IPS-18c (cell line): Measurements from ENCODE around the gene HMCES.

Experiments used
- H3K4me3 ChIP-seq: 2 replicates; pipeline ENCODE4 v1.7.0; 2013; ENCODE audit warnings: low read depth, mild to moderate bottlenecking, low read length, moderate library complexity; ENCODE audit not compliant: insufficient read depth
- H3K9me3 ChIP-seq: one replicate; pipeline ENCODE4 v1.6.1; 2013; ENCODE audit warnings: mild to moderate bottlenecking, low read length, moderate library complexity; ENCODE audit not compliant: control insufficient read depth, insufficient read depth

HMCES gene

DNA sequence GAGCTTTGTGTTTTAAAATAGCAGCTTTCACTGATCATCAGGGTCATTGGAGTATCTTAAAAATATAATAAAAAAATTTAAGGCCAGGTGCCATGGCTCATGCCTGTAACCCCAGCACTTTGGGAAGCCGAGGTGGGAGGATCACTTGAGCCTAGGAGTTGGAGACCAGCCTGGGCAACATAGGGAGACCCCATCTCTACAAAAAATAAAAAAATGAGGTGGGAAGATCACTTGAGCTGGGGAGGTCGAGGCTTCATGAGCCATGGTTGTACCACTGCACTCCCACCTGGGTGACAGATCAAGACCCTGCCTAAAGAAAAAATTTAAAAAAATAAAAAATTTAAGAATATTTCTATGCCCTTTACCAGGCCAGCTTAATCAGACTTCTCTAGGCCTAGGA lies 1.5 kb downstream of the HMCES start:
- no peaks in the 10 kb centered on the region for H3K9me3 ChIP-seq
- H3K4me3 ChIP-seq = peak overlapping the region; percentile 90; the same call in 1 of the 2 replicates

DNA sequence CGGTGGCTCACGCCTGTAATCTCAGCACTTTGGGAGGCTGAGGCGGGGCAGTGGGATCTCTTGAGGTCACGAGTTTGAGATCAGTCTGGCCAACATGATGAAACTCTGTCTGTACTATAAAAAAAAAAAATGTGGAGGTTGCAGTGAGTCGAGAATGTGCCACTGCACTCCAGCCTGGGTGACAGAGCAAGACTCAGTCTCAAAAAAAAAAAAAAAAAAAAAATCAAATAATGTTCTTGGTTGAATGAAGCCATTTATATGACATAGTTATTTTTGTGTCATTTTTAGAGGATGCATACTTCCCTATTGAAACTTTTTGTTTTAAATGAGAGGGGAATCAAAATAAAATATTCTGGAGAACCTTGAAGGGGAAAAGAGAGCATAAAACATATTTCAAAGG lies 3.1 kb downstream of the HMCES start:
- Histone ChIP-seq H3K4me3 (no peak overlapping the region), H3K9me3 (no peaks in the 10 kb centered on the region)

DNA sequence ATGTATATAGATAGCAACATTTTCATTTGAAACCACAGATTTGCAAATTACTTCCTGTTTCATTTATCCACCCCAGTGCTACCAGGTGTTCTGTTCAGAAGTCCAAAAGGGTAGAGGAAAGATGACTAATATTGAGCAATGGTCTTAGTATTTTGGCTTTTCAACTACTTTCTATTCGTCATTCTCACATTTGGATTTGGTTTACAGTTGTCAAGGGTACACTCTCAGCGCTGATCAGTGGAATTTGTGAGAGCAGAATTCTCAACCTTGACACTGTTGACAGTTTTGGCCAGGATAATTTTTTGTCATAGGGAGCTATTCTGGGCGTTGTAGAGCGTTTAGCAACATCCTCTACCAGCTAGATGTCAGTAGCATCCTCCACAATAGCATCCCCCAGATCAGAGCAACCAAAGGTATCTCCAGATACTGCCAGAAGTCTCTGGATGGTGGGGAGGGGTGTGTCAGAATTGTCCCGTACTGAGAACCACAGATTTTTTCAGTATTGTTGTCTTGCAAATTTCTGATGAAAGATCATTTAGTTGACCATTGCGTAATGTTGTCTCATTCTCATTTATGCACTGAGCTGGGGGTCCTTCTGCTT lies 4.2 kb downstream of the HMCES start:
- no peaks in the 10 kb centered on the region for H3K9me3 ChIP-seq
- H3K4me3 ChIP-seq = no peak overlapping the region

DNA sequence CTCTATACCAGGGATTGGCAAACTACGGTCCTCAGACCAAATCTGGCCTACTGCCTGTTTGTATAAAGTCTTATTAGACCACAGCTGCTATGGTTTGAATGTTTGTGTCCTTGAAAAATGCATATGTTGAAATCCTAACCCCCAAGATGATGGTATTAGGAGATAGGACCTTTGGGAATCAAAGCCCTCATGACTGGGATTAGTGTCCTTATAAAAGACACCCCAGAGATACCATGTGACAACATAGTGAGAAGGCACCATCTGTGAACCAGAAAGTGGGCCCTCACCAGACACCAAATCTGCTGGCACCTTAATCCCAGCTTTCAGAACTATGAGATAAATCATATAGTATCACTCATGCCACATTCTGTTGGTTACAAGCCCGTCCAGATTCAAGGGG lies 7.4 kb downstream of the HMCES start:
- no peak overlapping the region for H3K4me3 ChIP-seq
- no peaks in the 10 kb centered on the region for H3K9me3 ChIP-seq

DNA sequence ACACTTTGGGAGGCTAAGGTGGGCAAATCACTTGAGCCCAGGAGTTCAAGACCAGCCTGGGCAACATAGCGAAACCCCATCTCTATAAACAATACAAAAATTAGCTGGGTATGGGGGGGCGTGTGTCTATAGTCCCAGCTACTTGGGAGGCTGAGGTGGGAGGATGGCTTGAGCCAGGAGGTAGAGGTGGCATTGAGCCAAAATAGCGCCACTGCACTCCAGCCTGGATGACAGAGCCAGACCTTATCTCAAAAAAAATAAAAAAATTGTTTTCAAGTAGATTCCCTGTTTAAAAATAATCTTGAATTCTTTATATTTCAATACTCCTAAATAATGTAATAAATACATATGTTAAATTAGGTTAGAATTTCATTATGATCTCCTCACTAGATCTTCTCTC lies 9.8 kb downstream of the HMCES start:
- Histone ChIP-seq H3K4me3 (no peak overlapping the region), H3K9me3 (no peaks in the 10 kb centered on the region)

DNA sequence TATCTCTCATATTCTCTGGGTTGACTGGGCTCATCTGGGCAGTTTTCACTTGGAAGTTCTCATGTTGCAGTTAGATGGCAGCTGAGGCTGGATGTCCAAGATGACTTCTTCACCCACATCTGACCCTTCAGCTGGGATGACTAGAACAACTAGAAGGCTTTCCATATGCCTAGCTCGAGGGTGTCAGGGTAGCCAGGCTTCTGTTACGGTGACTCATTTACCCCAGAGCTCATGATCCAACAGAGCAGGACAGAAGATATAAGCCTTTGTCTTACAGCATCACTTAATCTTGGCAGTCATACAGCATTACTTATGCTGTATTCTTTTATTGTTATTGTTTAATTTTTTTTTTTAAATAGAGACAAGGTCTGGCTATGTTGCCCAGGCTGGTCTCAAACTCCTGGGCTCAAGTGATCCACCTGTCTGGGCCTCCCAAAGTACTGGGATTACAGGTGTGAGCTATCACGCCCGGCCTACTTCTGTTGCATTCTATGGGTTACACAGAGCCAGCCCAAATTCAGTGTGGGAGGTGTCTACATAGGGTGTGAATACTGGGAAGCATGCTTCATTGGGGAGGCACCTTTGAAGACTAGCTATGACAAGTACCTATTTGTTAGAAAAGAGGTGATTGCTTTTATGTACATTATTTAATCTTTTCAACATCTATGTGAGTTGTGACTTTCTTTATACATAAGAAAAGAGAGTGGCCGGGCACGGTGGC lies 10.7 kb downstream of the HMCES start:
- Histone ChIP-seq H3K9me3 (no peaks in the 10 kb centered on the region), H3K4me3 (no peak overlapping the region)

DNA sequence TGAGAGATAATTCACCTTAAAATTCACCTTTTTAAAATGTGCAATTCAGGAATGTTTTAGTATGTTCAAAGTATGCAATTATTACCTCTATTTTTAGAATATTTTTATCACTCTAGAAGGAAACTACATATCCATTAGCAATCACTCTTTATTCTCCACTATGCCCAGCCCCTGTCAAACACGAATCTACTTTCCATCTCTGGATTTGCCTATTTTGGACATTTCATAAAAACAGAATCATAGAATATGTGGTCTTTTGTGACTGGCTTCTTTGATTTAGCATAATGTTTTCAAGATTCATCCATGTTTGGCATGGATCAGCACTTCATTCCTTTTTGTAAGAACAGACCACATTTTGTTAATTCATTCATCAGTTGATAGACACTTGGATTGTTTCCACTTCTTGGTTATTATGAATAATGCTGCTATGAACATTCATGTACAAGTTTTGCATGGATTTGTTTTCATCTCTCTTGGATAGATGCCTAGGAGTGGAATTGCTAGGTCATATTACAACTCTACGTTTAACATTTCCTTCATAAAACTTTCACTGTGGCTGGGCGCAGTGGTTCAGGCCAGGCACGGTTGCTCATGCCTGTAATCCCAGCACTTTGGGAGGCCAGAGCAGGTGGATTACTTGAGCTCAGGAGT lies 12.7 kb downstream of the HMCES start:
- Histone ChIP-seq H3K9me3 (no peaks in the 10 kb centered on the region), H3K4me3 (no peak overlapping the region)

DNA sequence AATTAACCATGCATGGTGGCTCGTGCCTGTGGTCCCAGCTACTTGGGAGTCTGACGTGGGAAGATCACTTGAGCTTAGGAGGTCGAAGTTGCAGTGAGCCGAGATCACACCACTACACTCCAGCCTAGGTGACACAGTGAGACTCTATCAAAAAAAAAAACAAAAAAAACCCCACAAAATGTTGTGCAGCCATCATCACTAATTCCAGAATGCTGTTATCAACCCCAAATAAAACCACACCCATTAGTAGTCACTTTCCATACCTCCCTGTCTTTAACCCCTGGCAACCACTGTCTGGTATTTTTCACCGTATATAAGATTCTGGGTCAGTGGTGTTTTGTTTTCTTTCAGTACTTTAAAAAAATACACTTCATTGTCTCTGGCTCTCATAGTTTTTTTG lies 16.6 kb downstream of the HMCES start:
- no peak overlapping the region for H3K4me3 ChIP-seq

DNA sequence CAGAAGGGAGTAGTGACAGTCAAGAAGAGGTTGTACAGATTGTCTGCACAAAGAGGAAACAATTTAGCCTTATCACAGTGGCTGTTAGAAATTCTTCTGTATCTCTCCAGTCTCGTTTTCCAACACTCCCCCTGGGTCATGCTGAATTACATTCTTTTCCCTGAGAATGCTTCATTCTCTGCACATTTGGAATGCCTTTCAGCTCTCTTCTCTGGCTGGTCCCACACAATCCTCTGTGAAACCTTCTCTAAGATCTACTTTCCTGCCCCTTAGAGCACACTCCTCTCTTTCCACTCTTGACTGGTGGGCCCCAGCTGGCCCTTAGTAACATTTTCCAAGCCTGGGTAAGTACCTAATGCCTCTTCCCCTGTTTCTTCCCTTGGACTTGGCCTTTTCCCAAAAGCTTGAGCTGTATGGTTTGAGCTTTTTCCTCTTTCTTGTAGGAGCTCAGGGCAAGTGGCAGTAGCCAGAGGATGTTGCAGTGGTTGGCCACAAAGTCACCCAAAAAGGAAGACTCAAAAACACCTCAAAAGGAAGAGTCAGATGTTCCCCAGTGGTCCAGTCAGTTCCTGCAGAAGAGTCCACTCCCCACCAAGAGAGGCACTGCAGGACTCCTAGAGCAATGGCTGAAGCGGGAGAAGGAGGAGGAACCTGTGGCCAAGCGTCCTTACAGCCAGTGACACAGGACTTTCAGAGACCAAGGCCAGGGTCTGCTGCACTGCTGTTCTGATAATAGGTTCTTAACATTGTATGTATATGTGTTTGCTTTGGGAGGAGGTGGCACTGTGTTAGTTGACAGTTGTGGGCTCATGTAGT lies 25.7 kb downstream of the HMCES start:
- Histone ChIP-seq H3K4me3 (no peak overlapping the region), H3K9me3 (no peaks in the 10 kb centered on the region)

More for the DNA sequence above, 16.6 kb downstream of the HMCES start:
- H3K9me3 ChIP-seq = no peaks in the 10 kb centered on the region

DNA sequence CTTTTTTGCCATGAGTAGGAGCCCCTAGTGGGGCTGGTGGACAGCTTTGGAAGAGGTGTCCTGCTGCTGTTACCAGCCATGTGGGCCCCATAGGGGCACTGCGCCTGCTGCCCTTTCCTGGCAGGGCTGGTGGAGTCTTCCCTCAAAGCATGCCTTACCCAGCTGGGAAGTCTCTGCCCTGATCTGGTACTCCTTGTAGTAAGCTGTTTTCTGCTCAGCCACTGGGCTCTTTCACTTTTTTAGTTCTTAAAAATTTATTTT lies 26.2 kb downstream of the HMCES start:
- no peak overlapping the region for H3K4me3 ChIP-seq
- no peaks in the 10 kb centered on the region for H3K9me3 ChIP-seq

DNA sequence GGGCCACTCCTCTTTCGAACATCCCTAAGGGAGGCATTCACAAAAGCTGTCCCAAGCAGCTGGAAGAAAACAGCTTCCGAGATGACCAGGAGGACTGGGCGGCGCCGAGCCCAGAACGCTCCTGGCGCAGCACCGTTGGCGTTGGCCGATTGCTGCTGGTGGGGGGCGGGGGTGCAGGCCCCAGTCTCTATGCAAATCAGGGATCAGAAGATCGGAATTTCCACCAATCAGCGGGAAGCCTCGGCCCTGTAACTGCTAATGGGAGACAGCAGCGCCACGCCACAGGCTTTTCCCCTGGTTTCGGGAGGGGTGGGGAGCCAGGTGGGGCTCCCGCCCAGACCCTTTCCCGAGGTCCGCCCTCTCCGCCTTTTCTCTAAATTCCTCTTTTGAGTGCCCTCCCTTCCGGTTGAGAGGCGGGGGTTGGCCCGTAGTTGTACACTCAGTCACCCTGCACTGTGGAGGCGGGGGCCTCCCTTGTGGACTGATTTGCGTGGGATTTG lies 27.0 kb downstream of the HMCES start:
- no peaks in the 10 kb centered on the region for H3K9me3 ChIP-seq
- H3K4me3 ChIP-seq = no peak overlapping the region; the same call in 1 of the 2 replicates

DNA sequence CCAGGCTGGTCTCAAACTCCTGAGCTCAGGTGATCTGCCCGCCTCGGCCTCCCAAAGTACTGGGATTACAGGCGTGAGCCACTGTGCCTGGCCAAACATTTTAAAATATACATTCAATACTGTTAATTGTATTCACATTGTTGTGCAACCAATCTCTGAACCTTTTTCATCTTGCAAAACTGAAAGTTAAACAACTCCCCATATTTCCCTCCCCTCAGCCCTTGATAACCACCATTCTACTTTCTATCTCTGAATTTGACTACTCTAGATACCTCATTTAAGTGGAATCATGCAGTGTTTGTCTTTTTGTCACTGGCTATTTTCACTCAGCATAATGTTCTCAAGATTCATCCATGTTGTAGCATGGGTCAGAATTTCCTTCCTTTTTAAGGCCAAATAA lies 30.0 kb downstream of the HMCES start:
- Histone ChIP-seq H3K4me3 (no peak overlapping the region), H3K9me3 (no peaks in the 10 kb centered on the region)

DNA sequence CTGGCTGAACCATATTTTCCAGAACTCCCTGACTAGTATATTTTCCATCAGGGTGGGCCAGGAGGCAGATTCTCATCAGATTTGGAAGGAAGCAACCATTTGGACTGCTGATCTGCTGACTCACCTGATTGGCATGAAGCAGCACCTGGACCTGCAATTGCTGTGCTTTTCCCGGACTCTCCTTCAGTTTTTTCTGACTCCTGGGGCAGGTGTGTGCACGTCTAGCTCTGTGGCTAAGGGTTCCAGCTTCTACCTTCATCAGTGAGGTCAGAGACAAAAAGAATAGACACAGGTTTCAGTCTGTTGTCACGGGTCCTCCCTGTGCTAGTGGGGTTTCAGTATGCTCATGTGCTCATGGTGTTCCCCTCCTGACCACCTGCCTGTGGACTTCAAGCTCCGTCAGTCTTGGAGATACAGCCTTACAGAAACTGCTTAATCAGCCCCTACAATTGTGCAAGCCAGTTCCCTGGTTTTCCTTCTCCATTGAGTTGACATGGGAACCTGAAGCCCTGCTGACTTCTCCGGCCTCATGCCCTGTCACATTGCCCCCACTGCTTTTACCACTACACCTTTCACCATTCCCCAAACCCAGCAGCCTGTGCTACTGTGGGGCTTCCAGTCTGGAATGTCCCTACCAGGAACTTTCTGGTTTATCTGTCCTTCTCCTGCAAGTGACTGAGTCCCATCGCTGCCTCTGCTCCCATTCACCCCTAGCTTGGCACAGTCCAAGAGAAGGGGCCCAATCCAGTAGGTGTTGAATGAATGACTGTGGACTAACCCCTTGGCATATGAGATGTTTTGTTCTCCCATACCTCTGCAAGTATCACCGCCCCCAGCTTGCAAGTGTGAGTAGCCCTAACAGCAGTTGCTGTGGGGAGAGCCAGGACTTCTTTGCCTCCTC lies 31.7 kb downstream of the HMCES start:
- no peak overlapping the region for H3K4me3 ChIP-seq
- H3K9me3 ChIP-seq = no peaks in the 10 kb centered on the region

DNA sequence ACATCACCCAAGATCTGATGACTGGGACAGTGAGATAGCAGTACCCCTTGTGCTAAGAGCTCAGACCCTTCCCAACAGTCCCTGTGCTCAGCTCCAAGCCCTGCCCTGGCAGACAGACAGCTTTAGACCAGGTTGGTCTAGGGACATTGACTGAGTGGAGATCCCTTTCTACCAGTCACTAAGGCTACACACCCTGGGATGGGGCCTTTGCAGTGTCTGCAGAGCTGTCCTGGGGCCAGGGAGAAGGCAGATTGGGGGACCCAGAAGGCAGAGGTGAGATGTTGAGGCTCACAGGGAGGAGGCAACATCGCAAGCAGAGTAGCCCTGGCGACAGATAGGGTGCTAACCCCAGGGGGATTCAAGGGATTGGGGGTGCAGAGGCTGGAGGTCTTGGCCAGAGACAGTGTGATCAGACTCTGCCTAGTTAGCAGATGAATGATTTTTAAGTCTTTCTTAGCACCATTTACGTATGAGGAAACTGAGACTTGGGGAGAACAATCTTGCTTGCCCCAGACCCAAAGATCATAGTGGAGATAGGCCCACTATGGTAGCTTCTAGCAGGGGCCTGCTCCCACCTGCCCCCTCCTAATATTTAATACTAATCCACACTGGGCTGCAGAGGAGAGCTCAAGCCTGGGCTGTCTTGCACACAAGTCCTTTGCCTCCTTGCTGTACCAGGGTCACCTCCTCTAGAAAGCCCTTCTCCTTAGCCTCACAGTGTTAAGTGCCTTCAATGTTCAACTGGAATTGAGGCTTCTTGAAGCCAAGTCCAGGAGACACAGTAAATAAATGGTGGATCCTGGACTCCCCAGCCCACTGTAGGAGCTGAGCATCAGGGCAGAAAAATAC lies 32.6 kb downstream of the HMCES start:
- H3K4me3 ChIP-seq = no peak overlapping the region
- H3K9me3 ChIP-seq = no peaks in the 10 kb centered on the region

DNA sequence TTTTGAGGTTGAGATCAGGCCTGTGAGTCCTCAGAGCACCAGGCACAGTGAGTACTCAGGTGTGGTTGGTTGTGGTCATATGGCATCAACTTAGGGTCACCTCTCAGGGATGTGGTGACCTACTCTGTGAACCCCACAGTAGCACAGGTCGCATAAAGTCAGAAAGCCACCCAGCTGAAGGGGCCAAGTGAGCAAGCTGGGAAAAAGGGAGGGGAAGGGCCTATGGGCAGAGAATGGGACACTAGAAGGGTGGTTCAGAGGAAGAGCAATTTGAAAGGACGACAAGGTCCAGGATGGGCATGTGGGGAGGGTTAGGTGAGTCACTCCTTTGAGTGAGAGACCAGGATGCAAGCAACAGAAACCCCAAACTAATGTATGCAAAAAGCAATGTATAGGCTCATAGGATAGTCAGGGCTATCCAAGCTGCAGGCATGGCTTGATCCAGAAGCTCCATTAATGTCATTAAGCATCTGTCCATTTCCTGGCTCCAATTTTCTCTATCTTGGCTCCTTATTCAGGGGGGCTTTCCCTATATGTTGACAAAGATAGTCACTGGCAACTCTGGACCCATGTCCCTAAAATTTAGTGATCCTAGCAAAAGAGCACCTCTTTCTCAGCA lies 33.5 kb downstream of the HMCES start:
- Histone ChIP-seq H3K9me3 (no peaks in the 10 kb centered on the region), H3K4me3 (no peak overlapping the region)
